Kidney (tissue), 14 donors: Measurements from ENCODE around the gene SLC6A17. TPM values are rescaled to one million over a fixed set of nuclear protein-coding genes. Genes with fewer than 3 reads are reported as not detected.

Experiments
- DNase-seq, 5 donors: peaks; one replicate each; pipeline ENCODE4 v3.0.0-alpha.2; 2013 to 2020
- FAIRE-seq: peaks from 2 replicates; lab custom pipeline; 2012; peaks lifted over from hg19 to GRCh38; lab: Jason Lieb, UNC
- H3K27ac ChIP-seq, 2 donors: one replicate each; pipeline ENCODE4 v1.7.0; 2013; ENCODE audit warnings: low read depth in 2 of 2, low read length in 2 of 2, inconsistent platforms in 1 of 2
- H3K27me3 ChIP-seq: one replicate; pipeline ENCODE4 v1.7.1; 2013; ENCODE audit warnings: low read length, inconsistent platforms; ENCODE audit not compliant: control insufficient read depth, insufficient read depth
- H3K36me3 ChIP-seq, 3 donors: one replicate each; pipeline versions ENCODE4 v1.7.0 to v1.7.1; 2013; ENCODE audit warnings: low read length in 3 of 3, control low read depth in 1 of 3, inconsistent platforms in 1 of 3; ENCODE audit not compliant: insufficient read depth in 3 of 3, control insufficient read depth in 2 of 3
- H3K4me1 ChIP-seq, 3 donors: one replicate each; pipeline versions ENCODE4 v1.7.0 to v1.7.1; 2013; ENCODE audit warnings: low read length in 3 of 3, inconsistent platforms in 1 of 3, low read depth in 1 of 3; ENCODE audit not compliant: control insufficient read depth in 2 of 3, insufficient read depth in 2 of 3
- H3K4me3 ChIP-seq, 3 donors: one replicate each; pipeline versions ENCODE4 v1.7.0 to v1.8.1; 2013; ENCODE audit warnings: low read length in 3 of 3, control low read depth in 1 of 3, inconsistent platforms in 1 of 3
- H3K9ac ChIP-seq, 3 donors: one replicate each; pipeline versions ENCODE4 v1.7.0 to v1.7.1; 2013; ENCODE audit warnings: low read length in 3 of 3, control low read depth in 1 of 3, inconsistent platforms in 1 of 3
- H3K9me3 ChIP-seq, 3 donors: one replicate each; pipeline versions ENCODE4 v1.7.0 to v1.7.1; 2013; ENCODE audit warnings: low read length in 3 of 3, control low read depth in 1 of 3, inconsistent platforms in 1 of 3; ENCODE audit not compliant: control insufficient read depth in 2 of 3, insufficient read depth in 1 of 3
- intact Hi-C: fragments of 100-400 bp; cut with DNase I; formaldehyde crosslinking; loops from one replicate; pipeline ENCODE4 v1.11.1; 2022
- polyA plus RNA-seq: library from polyadenylated mRNA; stranded (reverse); fragments of 350-450 nt; fragmentation: Illumina TruSeq; extraction: RNeasy Lipid Tissue Mini Kit (QIAGEN cat#74804); gene quantifications from one replicate; pipeline ENCODE4 v1.2.3, GENCODE V29; 2014; ENCODE audit warnings: low read depth, low replicate concordance; ENCODE audit not compliant: insufficient read depth
- total RNA-seq: library from RNA; stranded (reverse); fragmentation: NEBNext Ultra II Directional; extraction: Animal tissue kit (Norgen Biotek cat#: 25700); gene quantifications from one replicate; pipeline ENCODE4 v1.2.1, GENCODE V29; 2021
- TF ChIP-seq, protein P1 (sequence below): IDR thresholded peaks from 3 replicates; pipeline ENCODE4 v1.5.1; 2012; ENCODE audit warnings: mild to moderate bottlenecking, moderate library complexity, borderline replicate concordance; ENCODE audit not compliant: insufficient read depth; ENCODE audit errors: extremely low read depth
- donor health status: control.
- donor health status: control.
- donor health status: control.
- donor health status: control.
- donor health status: control.
- donor health status: DM: yes; HTN: yes; CAD: no.
- donor health status: Normal renal cell carcinoma (clear cell type).

Gene SLC6A17
- total and polyA plus RNA-seq, 2 donors from 2014 or later, result 1.7 to 2.3 TPM

DNA sequence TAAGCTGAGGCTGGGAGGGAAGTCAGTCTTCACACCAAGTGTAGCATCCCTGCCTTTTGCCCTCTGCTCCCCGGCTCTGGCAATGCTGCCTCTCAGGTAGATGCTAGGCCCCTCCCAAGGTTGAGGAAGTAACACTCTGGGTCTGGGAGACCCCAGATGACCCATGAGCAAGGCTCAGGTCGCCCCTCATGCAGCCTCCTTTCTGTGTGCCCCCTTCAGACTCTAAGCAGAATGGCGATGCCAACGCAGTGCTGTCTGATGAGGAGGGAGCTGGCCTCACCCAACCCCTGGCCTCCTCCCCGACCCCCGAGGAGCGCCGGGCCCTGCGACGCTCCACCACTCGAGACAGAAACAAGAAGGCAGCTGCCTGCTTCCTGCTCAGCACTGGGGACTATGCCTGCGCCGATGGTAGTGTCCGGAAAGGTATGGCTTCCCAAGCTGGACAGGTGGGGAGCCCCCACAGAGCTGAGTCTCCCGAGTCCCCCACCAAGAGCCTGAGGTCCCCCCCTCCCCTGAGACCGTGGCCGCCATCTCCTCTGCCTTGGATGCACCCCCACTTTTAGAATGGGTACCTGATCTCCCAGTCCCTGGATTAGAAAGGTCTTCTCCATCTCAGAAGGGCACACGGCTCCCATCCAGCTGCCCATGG lies 75.6 kb downstream of the SLC6A17 start:
- H3K9ac ChIP-seq, result no peak overlapping the region
- H3K27me3 ChIP-seq, result no peaks in the 10 kb centered on the region
- intact Hi-C loops, result no loop called here
- H3K36me3 ChIP-seq, result peaks cover 0 to 8% (median 5%) of the 10 kb centered on the region in 3 donors
- FAIRE-seq, result no peak
- no peaks in the 10 kb centered on the region for H3K9me3 ChIP-seq
- H3K27ac ChIP-seq, result no peak overlapping the region
- peak in 1 of 5 donors; percentile 64 for DNase-seq
- peaks cover 0 to 41% (median 4%) of the 10 kb centered on the region in 3 donors for H3K4me1 ChIP-seq
- TF ChIP-seq, protein P1, sequence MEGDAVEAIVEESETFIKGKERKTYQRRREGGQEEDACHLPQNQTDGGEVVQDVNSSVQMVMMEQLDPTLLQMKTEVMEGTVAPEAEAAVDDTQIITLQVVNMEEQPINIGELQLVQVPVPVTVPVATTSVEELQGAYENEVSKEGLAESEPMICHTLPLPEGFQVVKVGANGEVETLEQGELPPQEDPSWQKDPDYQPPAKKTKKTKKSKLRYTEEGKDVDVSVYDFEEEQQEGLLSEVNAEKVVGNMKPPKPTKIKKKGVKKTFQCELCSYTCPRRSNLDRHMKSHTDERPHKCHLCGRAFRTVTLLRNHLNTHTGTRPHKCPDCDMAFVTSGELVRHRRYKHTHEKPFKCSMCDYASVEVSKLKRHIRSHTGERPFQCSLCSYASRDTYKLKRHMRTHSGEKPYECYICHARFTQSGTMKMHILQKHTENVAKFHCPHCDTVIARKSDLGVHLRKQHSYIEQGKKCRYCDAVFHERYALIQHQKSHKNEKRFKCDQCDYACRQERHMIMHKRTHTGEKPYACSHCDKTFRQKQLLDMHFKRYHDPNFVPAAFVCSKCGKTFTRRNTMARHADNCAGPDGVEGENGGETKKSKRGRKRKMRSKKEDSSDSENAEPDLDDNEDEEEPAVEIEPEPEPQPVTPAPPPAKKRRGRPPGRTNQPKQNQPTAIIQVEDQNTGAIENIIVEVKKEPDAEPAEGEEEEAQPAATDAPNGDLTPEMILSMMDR, result no peak
- H3K4me3 ChIP-seq, result no peak overlapping the region

DNA sequence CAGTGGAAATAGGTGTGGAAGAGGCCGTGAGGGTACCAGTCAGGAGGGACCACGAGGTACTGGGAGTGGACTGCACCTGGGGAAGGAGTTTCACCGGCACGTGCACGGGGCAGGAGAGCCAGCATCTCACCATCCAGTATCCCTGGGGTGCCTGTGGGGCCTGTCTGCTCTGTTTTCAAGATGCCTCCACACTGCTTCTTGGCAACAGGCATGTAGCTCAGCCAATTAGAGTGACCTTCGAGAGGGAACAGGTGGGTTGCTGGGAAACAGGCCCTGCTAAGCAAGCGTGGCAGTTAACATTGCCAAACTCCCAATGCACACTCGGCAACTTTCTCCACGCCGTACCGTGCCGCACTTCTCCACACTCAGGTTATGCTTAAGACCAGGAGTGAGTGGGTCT lies 77.5 kb downstream of the SLC6A17 start:
- FAIRE-seq (no peak), DNase-seq (peak in 1 of 5 donors; percentile 62)
- peak overlapping the region in 1 of 3 donors; percentile 63 for H3K9ac ChIP-seq
- no peaks in the 10 kb centered on the region for H3K9me3 ChIP-seq
- intact Hi-C loops, result no loop called here
- peaks cover 0 to 30% (median 0%) of the 10 kb centered on the region in 3 donors for H3K4me1 ChIP-seq
- no peak overlapping the region for H3K4me3 ChIP-seq
- TF ChIP-seq, protein P1, result no peak
- H3K27me3 ChIP-seq, result no peaks in the 10 kb centered on the region
- peak overlapping the region; percentile 77 to 80 for H3K27ac ChIP-seq
- H3K36me3 ChIP-seq, result peaks cover 0 to 25% (median 8%) of the 10 kb centered on the region in 3 donors

DNA sequence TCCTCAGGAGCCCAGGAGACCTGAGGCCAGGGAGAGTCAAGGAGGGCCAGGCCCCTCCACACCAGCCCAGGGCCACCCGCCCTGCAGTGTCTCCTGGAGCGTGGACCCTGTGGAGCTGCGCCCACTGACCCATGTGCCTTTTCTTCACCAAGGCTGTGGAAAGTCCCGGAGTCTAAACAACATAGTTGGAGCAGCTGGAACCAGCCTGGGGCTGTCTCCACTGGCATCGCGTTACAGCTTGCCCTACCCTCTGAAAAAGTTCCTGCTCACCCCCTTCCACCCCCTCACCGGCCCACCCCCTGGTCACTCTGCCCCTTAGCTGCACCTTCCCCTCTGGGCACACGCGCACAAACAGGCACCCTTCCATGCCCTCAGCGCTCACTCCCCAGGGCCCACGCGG lies 78.1 kb downstream of the SLC6A17 start:
- FAIRE-seq, result no peak

More for the DNA sequence above, 78.1 kb downstream of the SLC6A17 start:
- Histone ChIP-seq H3K36me3 (peaks cover 0 to 27% (median 7%) of the 10 kb centered on the region in 3 donors), H3K27ac (peak overlapping the region; percentile 80 to 86), H3K4me1 (peaks cover 0 to 30% (median 0%) of the 10 kb centered on the region in 3 donors), H3K9ac (peak overlapping the region in 1 of 3 donors; percentile 63), H3K4me3 (no peak overlapping the region), H3K9me3 (no peaks in the 10 kb centered on the region), H3K27me3 (no peaks in the 10 kb centered on the region)
- peak in 2 of 5 donors; percentile 46 to 87 for DNase-seq
- intact Hi-C loops, result no loop called here
- TF ChIP-seq, protein P1, result no peak
